ENCODE data around the gene COL6A3. TPM values are rescaled to one million over a fixed set of nuclear protein-coding genes. Genes with fewer than 3 reads are reported as not detected.

COL6A3 gene
- total RNA-seq, 1 experiment from 2014 or later: 0.86 TPM

DNA sequence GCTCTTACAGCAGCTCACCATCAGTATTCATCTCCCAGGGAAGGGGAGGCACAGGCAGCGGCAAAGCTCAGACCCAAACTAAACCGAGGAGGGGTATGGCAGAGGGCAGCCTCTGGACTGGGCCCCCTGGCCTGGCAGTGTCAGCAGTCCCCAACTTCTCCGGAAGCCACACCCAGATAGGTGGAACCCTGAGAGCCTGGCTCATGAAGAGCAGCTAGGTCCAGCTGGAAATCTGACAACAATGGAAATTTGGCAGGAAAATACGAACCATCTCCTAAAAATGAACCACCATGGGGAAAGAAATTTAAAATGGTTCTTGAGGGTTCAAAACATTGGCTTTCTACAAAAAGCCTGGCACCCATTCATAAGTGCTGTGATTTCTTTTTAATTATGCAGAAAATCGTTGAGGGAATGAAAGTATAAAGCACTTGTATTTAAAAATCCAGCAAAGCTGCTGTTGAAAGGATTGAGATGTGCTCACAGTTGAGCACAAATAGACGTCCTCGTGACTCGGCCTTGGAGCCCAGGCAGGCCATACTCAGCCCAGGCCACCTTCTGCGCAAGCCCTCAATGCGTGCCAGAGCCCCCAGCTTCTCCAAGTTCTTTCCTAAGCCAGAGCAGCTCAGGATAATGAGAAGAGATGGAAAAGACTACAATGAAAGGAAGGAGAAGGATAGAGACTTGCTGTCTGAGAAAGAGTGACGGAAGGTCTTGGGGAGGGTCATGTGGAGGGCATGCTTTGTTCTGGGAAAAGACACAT is 93.0 kb downstream of the COL6A3 start:
- Histone ChIP-seq H3K4me1 (ENCODE audit: insufficient read depth, low read length, poor library complexity, severe bottlenecking) (no peaks in the 10 kb centered on the region), H3K9me3 (ENCODE audit: low read depth, low read length, poor library complexity, severe bottlenecking) (no peaks in the 10 kb centered on the region), H3K27me3 (replicated peaks; ENCODE audit: insufficient read depth, low read depth, low read length, poor library complexity) (peaks cover 7% of the 10 kb centered on the region), H3K36me3 (ENCODE audit: insufficient read depth, low read length, poor library complexity, severe bottlenecking) (no peaks in the 10 kb centered on the region), H3K27ac (ENCODE audit: low read depth, low read length, poor library complexity, severe bottlenecking) (no peak overlapping the region), H3K4me3 (ENCODE audit: low read depth, low read length, poor library complexity, severe bottlenecking) (no peak overlapping the region)
- BruUV-seq (replicated peaks): no TSS peak
- no peak for TF ChIP-seq EZH2 (IDR thresholded peaks at IDR 0.05; ENCODE audit: borderline replicate concordance, low read depth, low read length, poor library complexity, severe bottlenecking)
- TF ChIP-seq, protein P1, sequence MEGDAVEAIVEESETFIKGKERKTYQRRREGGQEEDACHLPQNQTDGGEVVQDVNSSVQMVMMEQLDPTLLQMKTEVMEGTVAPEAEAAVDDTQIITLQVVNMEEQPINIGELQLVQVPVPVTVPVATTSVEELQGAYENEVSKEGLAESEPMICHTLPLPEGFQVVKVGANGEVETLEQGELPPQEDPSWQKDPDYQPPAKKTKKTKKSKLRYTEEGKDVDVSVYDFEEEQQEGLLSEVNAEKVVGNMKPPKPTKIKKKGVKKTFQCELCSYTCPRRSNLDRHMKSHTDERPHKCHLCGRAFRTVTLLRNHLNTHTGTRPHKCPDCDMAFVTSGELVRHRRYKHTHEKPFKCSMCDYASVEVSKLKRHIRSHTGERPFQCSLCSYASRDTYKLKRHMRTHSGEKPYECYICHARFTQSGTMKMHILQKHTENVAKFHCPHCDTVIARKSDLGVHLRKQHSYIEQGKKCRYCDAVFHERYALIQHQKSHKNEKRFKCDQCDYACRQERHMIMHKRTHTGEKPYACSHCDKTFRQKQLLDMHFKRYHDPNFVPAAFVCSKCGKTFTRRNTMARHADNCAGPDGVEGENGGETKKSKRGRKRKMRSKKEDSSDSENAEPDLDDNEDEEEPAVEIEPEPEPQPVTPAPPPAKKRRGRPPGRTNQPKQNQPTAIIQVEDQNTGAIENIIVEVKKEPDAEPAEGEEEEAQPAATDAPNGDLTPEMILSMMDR (conservative IDR thresholded peaks at IDR 0.05; ENCODE audit: low read depth, low read length): no peak
- ChIA-PET POLR2A (ENCODE audit: low non-redundant PET) (no interaction called here), CTCF (no interaction called here)
- no peak for DNase-seq (ENCODE audit: low spot score)
- intact Hi-C loops (cut with micrococcal nuclease; ENCODE audit: unreplicated experiment): no loop called here

DNA sequence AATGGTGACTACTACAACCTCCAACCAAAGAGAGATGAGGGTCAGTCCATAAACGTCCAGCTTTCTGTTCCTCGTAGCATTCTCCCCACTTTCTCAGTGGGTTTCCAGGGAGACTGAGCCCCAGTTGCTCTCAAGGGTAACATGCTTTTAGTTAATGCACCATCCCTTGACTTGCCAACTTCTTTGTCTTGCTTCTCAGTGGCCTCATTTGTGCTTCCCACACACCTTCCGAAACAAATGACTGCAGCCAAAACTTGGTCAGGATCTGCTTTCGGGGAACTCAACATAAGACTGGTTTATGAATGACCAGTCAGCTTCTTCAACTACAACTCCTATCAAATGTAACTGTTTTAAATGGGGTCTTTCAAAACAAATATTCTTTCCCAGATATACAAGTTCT is 94.1 kb downstream of the COL6A3 start:
- no peaks in the 10 kb centered on the region for H3K9me3 ChIP-seq (ENCODE audit: low read depth, low read length, poor library complexity, severe bottlenecking)
- no peak overlapping the region for H3K4me3 ChIP-seq (ENCODE audit: low read depth, low read length, poor library complexity, severe bottlenecking)
- H3K36me3 ChIP-seq (ENCODE audit: insufficient read depth, low read length, poor library complexity, severe bottlenecking): no peaks in the 10 kb centered on the region
- no peaks in the 10 kb centered on the region for H3K4me1 ChIP-seq (ENCODE audit: insufficient read depth, low read length, poor library complexity, severe bottlenecking)
- H3K27ac ChIP-seq (ENCODE audit: low read depth, low read length, poor library complexity, severe bottlenecking): no peak overlapping the region
- no peak for TF ChIP-seq EZH2 (IDR thresholded peaks at IDR 0.05; ENCODE audit: borderline replicate concordance, low read depth, low read length, poor library complexity, severe bottlenecking)
- TF ChIP-seq, protein P1 (conservative IDR thresholded peaks at IDR 0.05; ENCODE audit: low read depth, low read length): no peak
- intact Hi-C loops (cut with micrococcal nuclease; ENCODE audit: unreplicated experiment): no loop called here
- CTCF ChIA-PET: no interaction called here
- DNase-seq (ENCODE audit: low spot score): no peak
- POLR2A ChIA-PET (ENCODE audit: low non-redundant PET): no interaction called here
- peaks cover 7% of the 10 kb centered on the region for H3K27me3 ChIP-seq (replicated peaks; ENCODE audit: insufficient read depth, low read depth, low read length, poor library complexity)
- BruUV-seq (replicated peaks): no TSS peak

DNA sequence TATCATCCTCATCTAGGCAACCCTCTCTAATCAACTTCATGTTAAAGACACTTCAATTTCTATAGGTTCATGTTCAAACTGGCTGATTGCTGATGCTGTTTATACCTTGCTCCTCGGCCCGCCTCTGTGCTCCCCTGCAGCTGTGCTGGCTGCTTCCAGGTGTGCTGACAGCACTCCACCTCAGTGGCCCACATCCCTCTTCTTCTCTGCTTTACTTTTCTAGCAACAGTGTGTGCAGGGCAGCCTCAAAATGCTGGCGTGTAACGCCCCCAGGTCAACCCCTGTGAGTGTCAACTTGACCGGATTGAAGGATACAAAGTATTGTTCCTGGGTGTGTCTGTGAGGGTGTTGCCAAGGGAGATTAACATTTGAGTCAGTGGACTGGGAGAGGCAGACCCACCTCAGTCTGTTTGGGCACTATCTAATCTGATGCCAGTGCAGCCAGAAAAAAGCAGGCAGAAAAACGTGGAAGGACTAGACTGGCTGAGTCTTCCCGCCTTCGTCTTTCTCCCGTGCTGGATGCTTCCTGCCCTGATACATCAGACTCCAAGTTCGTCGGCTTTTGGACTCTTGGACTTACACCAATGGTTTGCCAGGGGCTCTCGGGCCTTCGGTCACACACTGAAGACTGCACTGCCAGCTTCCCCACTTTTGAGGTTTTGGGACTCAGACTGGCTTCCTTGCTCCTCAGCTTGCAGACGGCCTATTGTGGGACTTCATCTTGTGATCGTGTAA is 94.7 kb downstream of the COL6A3 start:
- CTCF ChIA-PET: no interaction called here
- POLR2A ChIA-PET (ENCODE audit: low non-redundant PET): no interaction called here
- intact Hi-C loops (cut with micrococcal nuclease; ENCODE audit: unreplicated experiment): no loop called here

More for the DNA sequence above, 94.7 kb downstream of the COL6A3 start:
- Histone ChIP-seq H3K4me1 (ENCODE audit: insufficient read depth, low read length, poor library complexity, severe bottlenecking) (no peaks in the 10 kb centered on the region), H3K27me3 (replicated peaks; ENCODE audit: insufficient read depth, low read depth, low read length, poor library complexity) (peaks cover 5% of the 10 kb centered on the region), H3K36me3 (ENCODE audit: insufficient read depth, low read length, poor library complexity, severe bottlenecking) (no peaks in the 10 kb centered on the region), H3K4me3 (ENCODE audit: low read depth, low read length, poor library complexity, severe bottlenecking) (no peak overlapping the region), H3K27ac (ENCODE audit: low read depth, low read length, poor library complexity, severe bottlenecking) (no peak overlapping the region), H3K9me3 (ENCODE audit: low read depth, low read length, poor library complexity, severe bottlenecking) (no peaks in the 10 kb centered on the region)
- no peak for TF ChIP-seq EZH2 (IDR thresholded peaks at IDR 0.05; ENCODE audit: borderline replicate concordance, low read depth, low read length, poor library complexity, severe bottlenecking)
- TF ChIP-seq, protein P1 (conservative IDR thresholded peaks at IDR 0.05; ENCODE audit: low read depth, low read length): no peak
- no TSS peak for BruUV-seq (replicated peaks)
- no peak for DNase-seq (ENCODE audit: low spot score)

Measured in A673 (cell line).